Left lung (tissue), 10 donors: Measurements from ENCODE around the gene PRXL2A. TPM values are rescaled to one million over a fixed set of nuclear protein-coding genes. Genes with fewer than 3 reads are reported as not detected.

ENCODE experiments used
- ATAC-seq: fragments of 200-7000 bp; cut with Tn5 transposase; one replicate; pipeline ENCODE4 v1.9.1; 2020; ENCODE audit warnings: moderate library complexity
- DNase-seq, 4 donors: peaks; one replicate each; pipeline ENCODE4 v3.0.0-alpha.2; 2013 to 2020
- H3K27ac ChIP-seq, 2 donors: fragments of 200-600 bp; sonication (generic) in 1 of 2; one replicate each; pipeline versions ENCODE4 v1.5.0 to v1.8.0; 2020 to 2021
- H3K27me3 ChIP-seq, 2 donors: fragments of 200-600 bp; sonication (generic) in 1 of 2; one replicate each; pipeline versions ENCODE4 v1.5.0 to v1.8.0; 2020 to 2021
- H3K36me3 ChIP-seq, 2 donors: fragments of 200-600 bp; sonication (generic) in 1 of 2; one replicate each; pipeline versions ENCODE4 v1.5.0 to v1.8.0; 2020 to 2021
- H3K4me1 ChIP-seq, 2 donors: fragments of 200-600 bp; one replicate each; pipeline ENCODE4 v1.8.0; 2021
- H3K4me3 ChIP-seq, 2 donors: fragments of 200-600 bp; sonication (generic) in 1 of 2; one replicate each; pipeline versions ENCODE4 v1.5.0 to v1.8.0; 2020 to 2021; ENCODE audit warnings: mild to moderate bottlenecking in 1 of 2
- H3K9me3 ChIP-seq, 2 donors: fragments of 200-600 bp; sonication (generic) in 1 of 2; one replicate each; pipeline versions ENCODE4 v1.5.0 to v1.8.0; 2020 to 2021
- CTCF ChIP-seq, 2 donors: fragments of 200-600 bp; sonication (generic) in 1 of 2; IDR thresholded peaks; one replicate each; pipeline versions ENCODE4 v1.5.0 to v1.8.0; 2021; ENCODE audit warnings: antibody characterized with exemption in 2 of 2
- intact Hi-C, 2 donors: fragments of 100-400 bp; cut with DNase I; formaldehyde crosslinking; loops; one replicate each; pipeline versions ENCODE4 v1.11.2 to v1.14.2; 2022
- polyA plus RNA-seq, 6 donors: library from polyadenylated mRNA; unstranded; fragments of 120-200 nt; gene quantifications; one replicate each; pipeline ENCODE4 v1.2.1, GENCODE V29; 2013; ENCODE audit not compliant: insufficient read length in 6 of 6
- total RNA-seq, 2 donors: library from RNA; stranded (reverse); fragmentation: NEBNext Ultra II Directional; extraction: Animal tissue kit (Norgen Biotek cat#: 25700); gene quantifications; one replicate each; pipeline ENCODE4 v1.2.1, GENCODE V29; 2021
- donor health status: DM: no; HTN: yes; CAD: no.
- donor health status: DM: no; HTN: no; CAD: no.

The PRXL2A gene
- total and polyA plus RNA-seq, 8 donors, result 46.2 to 96.9 (median 90.7) TPM

GRCh38 chr10:80382989-80383388 is 25.4 kb upstream of the PRXL2A start:
- no peaks in the 10 kb centered on the region for H3K36me3 ChIP-seq
- no peaks in the 10 kb centered on the region for H3K27me3 ChIP-seq
- H3K9me3 ChIP-seq, result no peaks in the 10 kb centered on the region
- H3K4me1 ChIP-seq, result no peaks in the 10 kb centered on the region
- ATAC-seq (peak; percentile 52), DNase-seq (peak in 1 of 4 donors; percentile 61)
- H3K4me3 ChIP-seq, result no peak overlapping the region
- no peak overlapping the region for H3K27ac ChIP-seq
- peak; percentile 42 to 48 for TF ChIP-seq CTCF (IDR thresholded peaks at IDR 0.05)
- intact Hi-C loops, result no loop called here

- Histone ChIP-seq H3K36me3 (no peaks in the 10 kb centered on the region), H3K4me3 (no peak overlapping the region), H3K9me3 (no peaks in the 10 kb centered on the region), H3K27ac (no peak overlapping the region), H3K27me3 (no peaks in the 10 kb centered on the region), H3K4me1 (peaks cover 4 to 16% of the 10 kb centered on the region in 2 donors)
- no peak for TF ChIP-seq CTCF (IDR thresholded peaks at IDR 0.05)
- intact Hi-C loops, result no loop called here
- DNase-seq (no peak), ATAC-seq (no peak)
These were observed 17.6 kb upstream of the PRXL2A start for GRCh38 chr10:80390740-80391139.

- ATAC-seq (peak; percentile 42), DNase-seq (peak in 1 of 4 donors; percentile 62)
- Histone ChIP-seq H3K27me3 (no peaks in the 10 kb centered on the region), H3K4me3 (no peak overlapping the region), H3K27ac (no peak overlapping the region), H3K4me1 (peaks cover 4 to 16% of the 10 kb centered on the region in 2 donors), H3K9me3 (no peaks in the 10 kb centered on the region), H3K36me3 (no peaks in the 10 kb centered on the region)
- intact Hi-C loops, result no loop called here
- TF ChIP-seq CTCF (IDR thresholded peaks at IDR 0.05), result no peak
These were observed 16.1 kb upstream of the PRXL2A start for GRCh38 chr10:80392250-80392649.

- intact Hi-C loops, result no loop called here
- Histone ChIP-seq H3K36me3 (no peaks in the 10 kb centered on the region), H3K9me3 (no peaks in the 10 kb centered on the region), H3K27me3 (no peaks in the 10 kb centered on the region), H3K4me3 (no peak overlapping the region), H3K27ac (no peak overlapping the region), H3K4me1 (peaks cover 0 to 8% of the 10 kb centered on the region in 2 donors)
- DNase-seq (no peak), ATAC-seq (no peak)
- no peak for TF ChIP-seq CTCF (IDR thresholded peaks at IDR 0.05)
These were observed 13.9 kb upstream of the PRXL2A start for GRCh38 chr10:80394358-80394916.

GRCh38 chr10:80397014-80397413 is 11.3 kb upstream of the PRXL2A start:
- intact Hi-C loops, result no loop called here
- no peaks in the 10 kb centered on the region for H3K9me3 ChIP-seq
- no peak overlapping the region for H3K27ac ChIP-seq
- H3K4me3 ChIP-seq, result no peak overlapping the region
- TF ChIP-seq CTCF (IDR thresholded peaks at IDR 0.05), result no peak
- ATAC-seq (no peak), DNase-seq (no peak)
- no peaks in the 10 kb centered on the region for H3K27me3 ChIP-seq
- H3K36me3 ChIP-seq, result no peaks in the 10 kb centered on the region
- peaks cover 0 to 6% of the 10 kb centered on the region in 2 donors for H3K4me1 ChIP-seq
